Measurements from ENCODE around the gene CCDC8. TPM values are rescaled to one million over a fixed set of nuclear protein-coding genes. Genes with fewer than 3 reads are reported as not detected.

Gene CCDC8
- polyA plus RNA-seq, 1 donor from 2014 or later = not detected

DNA sequence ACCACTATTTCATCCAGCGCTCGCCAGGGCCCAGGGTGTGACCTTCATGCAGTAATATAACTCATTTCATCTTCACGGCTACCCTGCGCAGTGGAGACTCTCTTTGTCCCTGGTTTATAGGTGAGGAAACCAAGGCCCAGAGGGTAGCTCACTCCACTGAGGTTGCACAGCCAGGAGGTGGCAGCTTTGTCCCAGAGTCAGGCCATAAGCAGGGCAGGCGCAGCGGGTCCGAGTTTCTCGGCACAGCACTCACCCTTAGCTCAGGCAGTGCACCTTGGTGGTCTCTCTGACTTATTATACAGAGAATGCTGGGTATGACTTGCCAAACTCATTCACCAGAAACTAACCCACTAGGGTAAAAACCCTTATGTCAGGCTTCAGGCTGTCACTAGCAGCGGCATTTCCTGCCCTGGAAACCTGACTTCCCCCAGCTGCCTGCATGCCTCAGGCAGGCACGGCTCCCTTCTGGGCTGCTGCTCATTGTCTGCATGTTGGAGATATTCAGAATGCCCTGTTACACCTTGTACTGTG is 41.9 kb downstream of the CCDC8 start:
- no peaks in the 10 kb centered on the region for H3K9me3 Mint-ChIP-seq
- H3K4me1 Mint-ChIP-seq = peaks cover 0 to 6% (median 3%) of the 10 kb centered on the region in 3 donors
- H3K27me3 Mint-ChIP-seq = no peaks in the 10 kb centered on the region
- no peak overlapping the region for H3K4me3 Mint-ChIP-seq
- no peaks in the 10 kb centered on the region for H3K36me3 Mint-ChIP-seq
- no peak overlapping the region for H3K27ac Mint-ChIP-seq

DNA sequence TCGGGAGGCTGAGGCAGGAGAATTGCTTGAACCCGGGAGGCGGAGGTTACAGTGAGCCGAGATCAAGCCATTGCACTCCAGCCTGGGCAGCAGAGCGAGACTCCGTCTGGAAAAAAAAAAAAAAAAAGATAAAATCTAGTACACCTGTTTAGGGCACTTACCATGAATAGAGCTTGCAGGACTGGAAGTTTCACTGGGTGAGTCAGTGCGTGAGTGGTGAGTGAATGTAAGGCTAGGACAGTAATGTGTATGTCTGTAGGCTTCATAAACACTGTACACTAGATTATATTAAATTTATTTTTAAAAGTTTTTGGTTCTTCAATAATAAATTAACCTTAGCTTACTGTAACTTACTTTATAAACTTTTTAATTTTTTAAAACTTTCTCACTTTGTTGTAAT is 43.5 kb downstream of the CCDC8 start:
- Mint-ChIP-seq H3K4me1 (peaks cover 0 to 7% (median 3%) of the 10 kb centered on the region in 3 donors), H3K4me3 (no peak overlapping the region), H3K27ac (no peak overlapping the region), H3K36me3 (no peaks in the 10 kb centered on the region), H3K27me3 (no peaks in the 10 kb centered on the region), H3K9me3 (no peaks in the 10 kb centered on the region)

DNA sequence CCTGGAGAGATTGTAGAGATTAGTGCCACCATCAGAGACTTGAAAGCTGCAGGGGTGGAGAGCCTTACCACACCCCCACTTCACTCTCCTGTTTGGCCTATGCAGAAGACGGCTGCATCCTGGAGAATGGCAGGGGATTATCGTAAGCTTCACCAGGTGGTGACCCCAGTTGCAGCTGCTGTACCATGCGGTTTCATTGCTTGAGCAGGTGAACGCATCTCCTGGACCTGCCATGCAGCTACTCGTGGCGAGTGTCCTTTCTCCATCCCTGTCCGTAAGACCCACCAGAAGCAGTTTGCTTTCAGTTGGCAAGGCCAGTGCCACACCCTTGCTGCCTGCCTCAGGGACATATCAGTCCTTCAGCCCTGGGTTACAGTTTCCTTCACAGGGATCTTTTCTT is 45.2 kb downstream of the CCDC8 start:
- H3K4me3 Mint-ChIP-seq = no peak overlapping the region
- no peak overlapping the region for H3K27ac Mint-ChIP-seq
- peaks cover 4% of the 10 kb centered on the region for H3K36me3 Mint-ChIP-seq
- H3K27me3 Mint-ChIP-seq = no peaks in the 10 kb centered on the region
- no peaks in the 10 kb centered on the region for H3K9me3 Mint-ChIP-seq
- peaks cover 0 to 7% (median 5%) of the 10 kb centered on the region in 3 donors for H3K4me1 Mint-ChIP-seq

DNA sequence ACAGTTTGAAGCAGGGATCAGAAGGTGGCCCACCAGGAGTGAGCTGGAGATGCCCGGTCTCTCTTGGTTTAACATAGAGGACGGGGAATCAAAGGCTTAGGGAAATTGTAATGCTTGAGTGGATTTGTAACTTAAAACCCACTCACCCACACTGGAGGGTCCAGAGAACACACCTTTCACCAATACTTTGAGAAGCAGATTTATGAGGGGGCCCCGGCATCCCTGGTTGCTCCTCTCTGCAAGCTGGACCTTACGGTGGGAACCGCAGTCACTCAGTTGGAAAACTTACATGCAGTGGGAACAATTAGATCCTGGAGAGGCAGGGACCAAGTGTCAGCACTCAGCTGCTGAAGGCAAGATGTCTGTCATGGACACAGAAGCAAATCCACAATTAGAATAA is 45.9 kb downstream of the CCDC8 start:
- Mint-ChIP-seq H3K36me3 (peaks cover 4% of the 10 kb centered on the region), H3K9me3 (no peaks in the 10 kb centered on the region), H3K27ac (no peak overlapping the region), H3K4me1 (peaks cover 0 to 7% (median 5%) of the 10 kb centered on the region in 3 donors), H3K27me3 (no peaks in the 10 kb centered on the region), H3K4me3 (no peak overlapping the region)

DNA sequence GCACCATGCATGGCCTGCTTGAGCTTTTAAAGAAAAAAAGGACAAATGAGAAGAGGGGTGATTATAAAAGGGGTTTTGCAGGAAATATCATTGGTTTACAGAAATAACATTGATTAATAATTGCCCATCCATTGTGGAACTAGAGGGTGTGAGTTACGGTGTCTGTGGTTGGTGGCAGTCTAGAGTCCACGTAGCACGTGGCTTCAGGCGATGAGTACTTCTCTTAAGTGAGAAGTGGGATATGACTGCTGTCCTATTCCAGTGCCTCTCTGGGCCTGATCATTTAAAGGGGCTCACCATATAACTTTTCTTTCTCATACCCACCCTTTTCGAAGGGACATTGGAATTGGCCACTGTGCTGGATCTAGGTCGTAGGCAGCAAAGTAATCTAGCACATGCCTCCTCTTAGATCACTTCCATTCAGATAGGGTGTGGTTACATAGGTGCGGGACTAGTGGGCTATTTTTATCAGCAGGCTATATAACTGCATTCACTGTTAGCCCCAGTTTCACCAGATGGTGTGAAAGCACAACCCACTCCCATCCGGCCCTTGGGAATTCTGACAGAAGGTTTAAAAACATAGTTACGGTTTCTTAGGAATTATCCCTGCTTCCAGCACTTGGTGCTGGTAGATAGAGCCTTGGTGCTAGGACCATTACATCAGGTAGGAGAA is 46.6 kb downstream of the CCDC8 start:
- H3K27ac Mint-ChIP-seq = no peak overlapping the region
- H3K36me3 Mint-ChIP-seq = peaks cover 6% of the 10 kb centered on the region
- H3K4me3 Mint-ChIP-seq = no peak overlapping the region
- H3K27me3 Mint-ChIP-seq = no peaks in the 10 kb centered on the region
- H3K4me1 Mint-ChIP-seq = peaks cover 5 to 10% (median 10%) of the 10 kb centered on the region in 3 donors
- no peaks in the 10 kb centered on the region for H3K9me3 Mint-ChIP-seq

DNA sequence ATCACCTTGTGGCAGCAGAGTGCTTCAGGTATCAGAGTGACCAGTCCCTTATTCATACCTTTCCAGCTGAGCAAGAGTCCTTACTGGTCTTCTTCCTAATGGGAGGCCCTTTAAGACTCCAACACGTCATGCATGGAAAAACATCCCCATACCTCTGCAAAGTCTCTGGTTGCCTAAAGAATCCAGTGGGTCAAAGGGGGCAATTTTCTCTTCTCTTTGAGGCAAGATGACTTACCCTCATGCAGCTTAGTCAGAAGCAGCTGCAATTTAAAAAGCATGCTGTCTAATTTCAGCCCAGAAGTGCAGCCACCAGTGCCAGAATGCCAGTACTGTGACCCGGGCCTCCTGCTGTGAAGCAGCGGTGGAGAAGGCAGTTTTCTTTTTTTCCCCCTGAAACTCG is 47.8 kb downstream of the CCDC8 start:
- Mint-ChIP-seq H3K27ac (no peak overlapping the region), H3K27me3 (no peaks in the 10 kb centered on the region), H3K4me3 (no peak overlapping the region), H3K4me1 (peaks cover 6 to 14% (median 14%) of the 10 kb centered on the region in 3 donors), H3K9me3 (no peaks in the 10 kb centered on the region), H3K36me3 (peaks cover 6% of the 10 kb centered on the region)

DNA sequence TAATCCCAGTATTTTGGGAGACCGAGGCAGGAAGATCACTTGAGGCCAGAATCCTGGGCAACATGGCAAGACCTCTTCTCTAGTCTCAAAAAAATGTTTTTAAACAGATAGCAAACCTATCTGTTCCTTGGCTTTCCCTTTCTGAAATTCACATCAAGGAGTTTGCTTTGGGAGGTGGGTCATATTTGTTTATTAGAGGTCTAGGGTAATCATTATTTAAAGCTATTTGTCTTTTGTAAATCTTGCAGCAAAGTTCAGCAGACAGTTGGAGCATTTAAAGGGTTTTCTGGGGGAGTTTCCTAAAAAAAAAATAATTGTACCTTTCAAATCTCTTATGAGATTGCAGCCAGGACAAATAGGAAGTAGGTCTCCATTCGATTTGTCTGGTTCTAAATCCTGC is 49.0 kb downstream of the CCDC8 start:
- no peak overlapping the region for H3K27ac Mint-ChIP-seq
- H3K4me1 Mint-ChIP-seq = peaks cover 6 to 16% (median 13%) of the 10 kb centered on the region in 3 donors
- H3K36me3 Mint-ChIP-seq = peaks cover 6% of the 10 kb centered on the region
- no peak overlapping the region for H3K4me3 Mint-ChIP-seq
- no peaks in the 10 kb centered on the region for H3K27me3 Mint-ChIP-seq
- H3K9me3 Mint-ChIP-seq = no peaks in the 10 kb centered on the region

DNA sequence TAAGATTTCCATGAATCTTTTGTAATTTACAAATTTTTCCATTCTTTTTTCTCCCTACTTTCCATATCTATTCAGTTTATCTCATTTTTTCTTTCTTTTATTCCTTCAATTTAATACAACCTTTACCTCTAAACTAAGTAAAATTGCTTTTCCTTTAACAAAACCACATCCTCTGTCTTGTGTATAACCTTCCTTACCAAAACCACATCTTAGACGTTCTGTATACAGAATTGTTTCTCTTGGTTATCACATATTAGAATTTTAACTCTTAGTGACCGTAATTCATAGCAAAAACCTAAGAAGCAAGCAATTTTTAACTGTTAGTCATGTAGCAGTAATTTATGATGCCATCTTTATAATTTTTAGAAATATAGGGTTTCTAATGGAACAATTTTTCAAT is 51.4 kb downstream of the CCDC8 start:
- Mint-ChIP-seq H3K36me3 (peaks cover 6% of the 10 kb centered on the region), H3K4me1 (peaks cover 13 to 22% (median 13%) of the 10 kb centered on the region in 3 donors), H3K9me3 (no peaks in the 10 kb centered on the region), H3K27me3 (no peaks in the 10 kb centered on the region), H3K4me3 (peak overlapping the region in 3 of 4 donors; percentile 12 to 90 (median 58)), H3K27ac (peak overlapping the region; percentile 10 to 73 (median 18))

Other genes with a start within 250 kb of the CCDC8 start
- gene IGFL1, start 183.8 kb downstream of the CCDC8 start, polyA plus RNA-seq = not detected
- not detected for gene HIF3A, start 116.5 kb downstream of the CCDC8 start, polyA plus RNA-seq
- gene PPP5C, start 66.5 kb downstream of the CCDC8 start, polyA plus RNA-seq = 32.9 TPM
- not detected for gene PNMA8C, start 15.4 kb upstream of the CCDC8 start, polyA plus RNA-seq
- gene PNMA8A, start 58.0 kb upstream of the CCDC8 start, polyA plus RNA-seq = not detected
- gene PNMA8B, start 82.3 kb upstream of the CCDC8 start, polyA plus RNA-seq = not detected
- 81.2 TPM for gene CALM3, start 187.8 kb upstream of the CCDC8 start, polyA plus RNA-seq
- 0.21 TPM for gene PTGIR, start 211.5 kb upstream of the CCDC8 start, polyA plus RNA-seq
- not detected for gene GNG8, start 222.6 kb upstream of the CCDC8 start, polyA plus RNA-seq
- not detected for gene DACT3, start 247.6 kb upstream of the CCDC8 start, polyA plus RNA-seq

All from IgD-negative memory B cell (primary cell).